HepG2 (cell line): ENCODE data around the gene HDAC5. TPM values are rescaled to one million over a fixed set of nuclear protein-coding genes. Genes with fewer than 3 reads are reported as not detected.

ENCODE experiments used
- ARHGAP35 ChIP-seq: sonication (generic); formaldehyde crosslinking; IDR thresholded peaks from 2 replicates; pipeline ENCODE4 v1.9.0; 2022; ENCODE audit warnings: mild to moderate bottlenecking, inconsistent platforms, moderate library complexity, missing genetic modification reagents, borderline replicate concordance
- CBX5 ChIP-seq: sonication (generic); formaldehyde crosslinking; IDR thresholded peaks from 2 replicates; pipeline ENCODE4 v1.4.0; 2020; ENCODE audit warnings: missing genetic modification reagents, borderline replicate concordance
- CSRNP1 ChIP-seq: sonication (generic); formaldehyde crosslinking; IDR thresholded peaks from 2 replicates; pipeline ENCODE4 v1.8.1; 2023; ENCODE audit warnings: mild to moderate bottlenecking, missing genetic modification reagents
- CSRNP2 ChIP-seq: sonication (generic); formaldehyde crosslinking; conservative IDR thresholded peaks from 2 replicates; pipeline ENCODE4 v1.8.0; 2022; ENCODE audit warnings: low read depth, missing genetic modification reagents
- DPF2 ChIP-seq: sonication (generic); formaldehyde crosslinking; IDR thresholded peaks from 2 replicates; pipeline ENCODE4 v1.4.0; 2020; ENCODE audit warnings: mild to moderate bottlenecking, low read depth, missing genetic modification reagents, borderline replicate concordance
- FOXO4 ChIP-seq: sonication (generic); formaldehyde crosslinking; conservative IDR thresholded peaks from 2 replicates; pipeline ENCODE4 v1.8.1; 2023; ENCODE audit warnings: missing genetic modification reagents
- LCORL ChIP-seq, 2 experiments: fragments of 450-650 bp in 1 of 2; sonication (generic) in 1 of 2; formaldehyde crosslinking in 1 of 2; IDR thresholded peaks; 2 replicates each; pipeline versions ENCODE4 v1.5.0 to v1.6.1; 2017 to 2020; ENCODE audit warnings: antibody characterized with exemption in 1 of 2, missing genetic modification reagents in 1 of 2
- MIER2 ChIP-seq: IDR thresholded peaks from 2 replicates; pipeline ENCODE4 v1.6.1; 2016; ENCODE audit warnings: missing biosample characterization, missing genetic modification reagents
- NAIF1 ChIP-seq: sonication (generic); formaldehyde crosslinking; IDR thresholded peaks from 2 replicates; pipeline ENCODE4 v1.5.0; 2020; ENCODE audit warnings: mild to moderate bottlenecking, missing genetic modification reagents, borderline replicate concordance
- NFKBIZ ChIP-seq: IDR thresholded peaks from 2 replicates; pipeline ENCODE4 v1.6.1; 2018; ENCODE audit warnings: missing genetic modification reagents, missing compliant biosample characterization
- PITX1 ChIP-seq: sonication (generic); formaldehyde crosslinking; IDR thresholded peaks from 2 replicates; pipeline ENCODE4 v1.5.1; 2020; ENCODE audit warnings: mild to moderate bottlenecking, missing genetic modification reagents
- SAP130 ChIP-seq: IDR thresholded peaks from 2 replicates; pipeline ENCODE4 v1.6.1; 2016; ENCODE audit warnings: low read depth
- SOX13 ChIP-seq, 3 experiments: fragments of 450-650 bp in 1 of 3; sonication (generic) in 1 of 3; formaldehyde crosslinking in 1 of 3; IDR thresholded peaks in 2 of 3; conservative IDR thresholded peaks in 1 of 3; 2 replicates each; pipeline versions ENCODE4 v1.5.0 to v1.6.1; 2016 to 2020; ENCODE audit warnings: antibody characterized with exemption in 1 of 3, mild to moderate bottlenecking in 1 of 3, missing compliant biosample characterization in 1 of 3, missing genetic modification reagents in 1 of 3, moderate library complexity in 1 of 3
- ZMAT3 ChIP-seq: sonication (generic); formaldehyde crosslinking; conservative IDR thresholded peaks from 2 replicates; pipeline ENCODE4 v1.7.0; 2021; ENCODE audit warnings: missing genetic modification reagents
- ZNF101 ChIP-seq: sonication (generic); formaldehyde crosslinking; IDR thresholded peaks from 2 replicates; pipeline ENCODE4 v1.4.0; 2020; ENCODE audit warnings: mild to moderate bottlenecking, low read depth, missing genetic modification reagents, borderline replicate concordance
- ZNF138 ChIP-seq: sonication (generic); formaldehyde crosslinking; IDR thresholded peaks from 2 replicates; pipeline ENCODE4 v1.5.0; 2020; ENCODE audit warnings: mild to moderate bottlenecking, low read depth, missing genetic modification reagents
- ZNF382 ChIP-seq: sonication (generic); formaldehyde crosslinking; IDR thresholded peaks from 2 replicates; pipeline ENCODE4 v1.5.0; 2020; ENCODE audit warnings: missing genetic modification reagents, mild to moderate bottlenecking, borderline replicate concordance
- ZNF605 ChIP-seq: sonication (generic); formaldehyde crosslinking; IDR thresholded peaks from 2 replicates; pipeline ENCODE4 v1.8.0; 2022; ENCODE audit warnings: mild to moderate bottlenecking, missing genetic modification reagents
- ZNF652 ChIP-seq: IDR thresholded peaks from 2 replicates; pipeline ENCODE4 v1.6.1; 2016; ENCODE audit warnings: low read depth, borderline replicate concordance
- ZNF672 ChIP-seq: sonication (generic); formaldehyde crosslinking; IDR thresholded peaks from 2 replicates; pipeline ENCODE4 v1.8.1; 2022; ENCODE audit warnings: missing genetic modification reagents
- polyA plus RNA-seq, 8 experiments: library from polyadenylated mRNA; depleted of rRNA in 3 of 8; stranded (reverse) in 7 of 8; unstranded in 1 of 8; fragments of >200 nt; fragmentation: Illumina TruSeq in 4 of 8; extraction: Trizol in 4 of 8; gene quantifications; 2 replicates each; pipeline versions ENCODE4 v1.2.1 to v1.2.3, GENCODE V29; 2011 to 2016; ENCODE audit warnings: low read depth in 4 of 8, missing spikeins in 1 of 8, mixed read lengths in 1 of 8; ENCODE audit not compliant: insufficient read depth in 1 of 8
- total RNA-seq, 5 experiments: library from RNA; depleted of rRNA; stranded (reverse); fragments of >200 nt; fragmentation: Illumina TruSeq; extraction: Trizol; gene quantifications; 2 replicates each; pipeline ENCODE4 v1.2.3, GENCODE V29; 2016; ENCODE audit warnings: low read depth in 1 of 5

Gene HDAC5
- total and polyA plus RNA-seq, 2 of the 13 experiments (the other 11 are each of a cell fraction or from before 2014, with no cell fraction given): 46.4 to 85.4 TPM

GRCh38 chr17:44133918-44134476 lies 10.6 kb upstream of the HDAC5 start (continued):
- TF ChIP-seq CSRNP1 (CRISPR knock-in tag): no peak
- no peak for TF ChIP-seq ZNF672
- TF ChIP-seq ZNF138 (CRISPR knock-in tag): no peak
- no peak for TF ChIP-seq LCORL (IDR thresholded peaks at IDR 0.05)
- TF ChIP-seq LCORL (CRISPR knock-in tag; IDR thresholded peaks at IDR 0.05): no peak; the same call in 1 of the 2 replicates
- peak; percentile 91 for TF ChIP-seq DPF2
- TF ChIP-seq FOXO4 (CRISPR knock-in tag): no peak
- no peak for TF ChIP-seq NFKBIZ (CRISPR knock-in tag)
- TF ChIP-seq ZNF382 (CRISPR knock-in tag): no peak
- TF ChIP-seq MIER2 (CRISPR knock-in tag): no peak; the same call in 1 of the 2 replicates
- no peak for TF ChIP-seq ZNF101
- 0 out of 2 replicates have a peak, but pooled peaks have one; percentile 39 for TF ChIP-seq ZNF605
- peak; percentile 48; the same call in 1 of the 2 replicates for TF ChIP-seq ZNF652
- peak; percentile 80; the same call in 1 of the 2 replicates for TF ChIP-seq ARHGAP35
- no peak for TF ChIP-seq CSRNP2
- peak; percentile 94 for TF ChIP-seq ZMAT3 (CRISPR knock-in tag)
- TF ChIP-seq NAIF1 (CRISPR knock-in tag): peak; percentile 85; the same call in 1 of the 2 replicates
- TF ChIP-seq CBX5 (CRISPR knock-in tag): peak; percentile 84; the same call in 1 of the 2 replicates
- peak; percentile 84 for TF ChIP-seq PITX1 (CRISPR knock-in tag)
- peak; percentile 9; the same call in 1 of the 2 replicates for TF ChIP-seq SOX13 (IDR thresholded peaks at IDR 0.05)
- TF ChIP-seq SOX13 (CRISPR knock-in tag; conservative IDR thresholded peaks at IDR 0.05 in 1 of 2, IDR thresholded peaks at IDR 0.05 in 1 of 2): peak in 1 of 2 experiments; percentile 74; a peak in 2 of 4 replicates
- peak; percentile 82 for TF ChIP-seq SAP130 (CRISPR knock-in tag)
